Measurements from ENCODE around the gene NBEA.

The NBEA gene

GRCh38 chr13:35481777-35482176 lies 539.7 kb downstream of the NBEA start:
- no peak for DNase-seq
- Histone ChIP-seq H3K27ac (ENCODE audit: low read depth, low read length) (no peak overlapping the region), H2BK5ac (ENCODE audit: low read depth, low read length, poor library complexity) (no peak overlapping the region), H3K9me3 (ENCODE audit: insufficient read depth, low read depth, low read length) (peaks cover 4% of the 10 kb centered on the region), H3K27me3 (ENCODE audit: insufficient read depth, low read length) (peaks cover 17% of the 10 kb centered on the region), H2AK5ac (ENCODE audit: low read length) (no peak overlapping the region), H3K4me2 (ENCODE audit: low read length) (no peak overlapping the region), H3K4ac (ENCODE audit: low read depth, low read length) (no peak overlapping the region), H3K36me3 (ENCODE audit: control insufficient read depth in 1 of 2, insufficient read depth in 2 of 2, low read length in 2 of 2) (no peaks in the 10 kb centered on the region), H3K79me1 (ENCODE audit: low read length) (no peaks in the 10 kb centered on the region), H4K8ac (ENCODE audit: low read depth, low read length) (no peak overlapping the region), H4K91ac (ENCODE audit: low read depth, low read length) (no peak overlapping the region), H3K9ac (ENCODE audit: low read length) (no peak overlapping the region), H4K12ac (ENCODE audit: low read depth, low read length) (no peak overlapping the region), H3K18ac (ENCODE audit: low read length) (no peak overlapping the region), H3K14ac (ENCODE audit: low read length) (no peak overlapping the region), H3K79me2 (ENCODE audit: control insufficient read depth, insufficient read depth, low read length, poor library complexity) (no peaks in the 10 kb centered on the region), H3K4me1 (ENCODE audit: control insufficient read depth in 1 of 2, insufficient read depth in 2 of 2, low read length in 2 of 2) (peaks cover 6 to 7% of the 10 kb centered on the region in 2 experiments), H2AFZ (ENCODE audit: insufficient read depth, low read length, poor library complexity) (no peak overlapping the region), H3K4me3 (ENCODE audit: low read depth, low read length) (no peak overlapping the region), H3K23ac (ENCODE audit: low read length) (no peak overlapping the region), H2BK120ac (ENCODE audit: insufficient read depth, low read length, poor library complexity) (no peak overlapping the region), H2BK12ac (ENCODE audit: low read length) (no peak overlapping the region)
- no CpG with 5 or more reads among the region's 2 CpGs for WGBS (ENCODE audit: extremely low coverage, insufficient coverage, insufficient read length)

- Histone ChIP-seq H3K27me3 (ENCODE audit: insufficient read depth, low read length) (peaks cover 15% of the 10 kb centered on the region), H2BK12ac (ENCODE audit: low read length) (no peak overlapping the region), H4K8ac (ENCODE audit: low read depth, low read length) (no peak overlapping the region), H3K79me1 (ENCODE audit: low read length) (no peaks in the 10 kb centered on the region), H3K4ac (ENCODE audit: low read depth, low read length) (no peak overlapping the region), H3K9me3 (ENCODE audit: insufficient read depth, low read depth, low read length) (peaks cover 4% of the 10 kb centered on the region), H2AK5ac (ENCODE audit: low read length) (no peak overlapping the region), H3K4me3 (ENCODE audit: low read depth, low read length) (no peak overlapping the region), H4K12ac (ENCODE audit: low read depth, low read length) (no peak overlapping the region), H3K36me3 (ENCODE audit: control insufficient read depth in 1 of 2, insufficient read depth in 2 of 2, low read length in 2 of 2) (no peaks in the 10 kb centered on the region), H4K91ac (ENCODE audit: low read depth, low read length) (no peak overlapping the region), H3K79me2 (ENCODE audit: control insufficient read depth, insufficient read depth, low read length, poor library complexity) (no peaks in the 10 kb centered on the region), H3K18ac (ENCODE audit: low read length) (no peak overlapping the region), H3K27ac (ENCODE audit: low read depth, low read length) (no peak overlapping the region), H2BK120ac (ENCODE audit: insufficient read depth, low read length, poor library complexity) (no peak overlapping the region), H2AFZ (ENCODE audit: insufficient read depth, low read length, poor library complexity) (no peak overlapping the region), H3K4me2 (ENCODE audit: low read length) (no peak overlapping the region), H3K23ac (ENCODE audit: low read length) (no peak overlapping the region), H3K4me1 (ENCODE audit: control insufficient read depth in 1 of 2, insufficient read depth in 2 of 2, low read length in 2 of 2) (peaks cover 6 to 7% of the 10 kb centered on the region in 2 experiments), H3K9ac (ENCODE audit: low read length) (no peak overlapping the region), H3K14ac (ENCODE audit: low read length) (no peak overlapping the region), H2BK5ac (ENCODE audit: low read depth, low read length, poor library complexity) (no peak overlapping the region)
- no peak for DNase-seq
- WGBS (ENCODE audit: extremely low coverage, insufficient coverage, insufficient read length) = 100% methylated on average over 1 of the region's 1 CpG
Measured at GRCh38 chr13:35482527-35482926, 540.5 kb downstream of the NBEA start.

DNA sequence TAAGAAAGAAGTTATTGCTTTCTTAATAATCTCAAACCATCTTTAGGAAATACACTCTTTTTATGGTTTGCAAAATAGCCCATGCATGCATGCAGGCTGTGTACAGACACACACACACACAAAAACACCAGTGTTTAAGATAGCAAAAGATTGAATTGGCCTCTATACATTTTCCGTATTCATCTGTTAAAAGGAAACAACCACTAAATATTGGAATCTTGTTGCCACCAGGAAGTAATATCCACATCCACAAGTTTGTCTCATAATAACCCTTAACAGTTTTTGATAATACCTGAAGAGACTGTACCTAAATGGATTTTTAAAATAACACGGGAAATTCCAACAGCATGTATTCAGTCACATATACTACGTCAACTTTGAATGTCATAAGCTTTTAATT lies 541.7 kb downstream of the NBEA start:
- no peak overlapping the region for H2AFZ ChIP-seq (ENCODE audit: insufficient read depth, low read length, poor library complexity)
- H4K12ac ChIP-seq (ENCODE audit: low read depth, low read length) = no peak overlapping the region
- no peak overlapping the region for H3K14ac ChIP-seq (ENCODE audit: low read length)
- no peak overlapping the region for H3K23ac ChIP-seq (ENCODE audit: low read length)
- no peak overlapping the region for H3K4ac ChIP-seq (ENCODE audit: low read depth, low read length)
- no peak overlapping the region for H4K91ac ChIP-seq (ENCODE audit: low read depth, low read length)
- H3K9me3 ChIP-seq (ENCODE audit: insufficient read depth, low read depth, low read length) = peaks cover under 1% of the 10 kb centered on the region
- no peak overlapping the region for H3K27ac ChIP-seq (ENCODE audit: low read depth, low read length)
- peaks cover 5% of the 10 kb centered on the region for H3K27me3 ChIP-seq (ENCODE audit: insufficient read depth, low read length)
- H3K18ac ChIP-seq (ENCODE audit: low read length) = no peak overlapping the region
- H4K8ac ChIP-seq (ENCODE audit: low read depth, low read length) = no peak overlapping the region
- DNase-seq = no peak
- H3K4me1 ChIP-seq (ENCODE audit: control insufficient read depth in 1 of 2, insufficient read depth in 2 of 2, low read length in 2 of 2) = peaks cover 0 to under 1% of the 10 kb centered on the region in 2 experiments
- H3K36me3 ChIP-seq (ENCODE audit: control insufficient read depth in 1 of 2, insufficient read depth in 2 of 2, low read length in 2 of 2) = no peaks in the 10 kb centered on the region
- H3K9ac ChIP-seq (ENCODE audit: low read length) = no peak overlapping the region
- no peak overlapping the region for H2BK120ac ChIP-seq (ENCODE audit: insufficient read depth, low read length, poor library complexity)
- H3K79me2 ChIP-seq (ENCODE audit: control insufficient read depth, insufficient read depth, low read length, poor library complexity) = no peaks in the 10 kb centered on the region
- H3K4me3 ChIP-seq (ENCODE audit: low read depth, low read length) = no peak overlapping the region
- no peak overlapping the region for H2BK12ac ChIP-seq (ENCODE audit: low read length)
- no peak overlapping the region for H2AK5ac ChIP-seq (ENCODE audit: low read length)
- WGBS (ENCODE audit: extremely low coverage, insufficient coverage, insufficient read length) = no CpG with 5 or more reads among the region's 3 CpGs
- no peaks in the 10 kb centered on the region for H3K79me1 ChIP-seq (ENCODE audit: low read length)
- H2BK5ac ChIP-seq (ENCODE audit: low read depth, low read length, poor library complexity) = no peak overlapping the region
- no peak overlapping the region for H3K4me2 ChIP-seq (ENCODE audit: low read length)

DNA sequence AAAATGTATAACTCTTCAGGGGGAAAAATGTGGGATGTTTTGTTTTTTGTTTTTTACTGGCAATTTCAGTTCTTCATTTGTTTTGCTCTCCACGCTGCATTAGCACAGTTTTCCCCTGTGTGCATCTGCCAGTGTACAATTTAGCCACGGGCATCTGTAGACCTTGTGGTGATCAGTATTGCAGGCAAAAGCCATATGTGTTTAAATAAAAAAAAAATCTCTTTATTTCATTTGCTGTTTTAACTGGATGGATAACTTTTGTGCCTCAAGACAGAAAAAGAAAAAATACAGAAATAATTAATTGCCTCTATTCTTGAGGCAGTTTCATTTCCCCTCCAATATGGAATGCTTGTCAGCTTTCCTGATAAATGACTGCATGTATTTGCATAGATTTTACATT lies 542.3 kb downstream of the NBEA start:
- Histone ChIP-seq H4K8ac (ENCODE audit: low read depth, low read length) (no peak overlapping the region), H3K4me2 (ENCODE audit: low read length) (no peak overlapping the region), H3K36me3 (ENCODE audit: control insufficient read depth in 1 of 2, insufficient read depth in 2 of 2, low read length in 2 of 2) (no peaks in the 10 kb centered on the region), H3K4me3 (ENCODE audit: low read depth, low read length) (no peak overlapping the region), H3K9ac (ENCODE audit: low read length) (no peak overlapping the region), H4K91ac (ENCODE audit: low read depth, low read length) (no peak overlapping the region), H3K9me3 (ENCODE audit: insufficient read depth, low read depth, low read length) (no peaks in the 10 kb centered on the region), H3K14ac (ENCODE audit: low read length) (no peak overlapping the region), H2AK5ac (ENCODE audit: low read length) (no peak overlapping the region), H2BK5ac (ENCODE audit: low read depth, low read length, poor library complexity) (no peak overlapping the region), H3K27me3 (ENCODE audit: insufficient read depth, low read length) (no peaks in the 10 kb centered on the region), H3K4me1 (ENCODE audit: control insufficient read depth in 1 of 2, insufficient read depth in 2 of 2, low read length in 2 of 2) (no peaks in the 10 kb centered on the region), H2BK120ac (ENCODE audit: insufficient read depth, low read length, poor library complexity) (no peak overlapping the region), H3K18ac (ENCODE audit: low read length) (no peak overlapping the region), H3K27ac (ENCODE audit: low read depth, low read length) (no peak overlapping the region), H3K79me2 (ENCODE audit: control insufficient read depth, insufficient read depth, low read length, poor library complexity) (no peaks in the 10 kb centered on the region), H3K23ac (ENCODE audit: low read length) (no peak overlapping the region), H4K12ac (ENCODE audit: low read depth, low read length) (no peak overlapping the region), H2BK12ac (ENCODE audit: low read length) (no peak overlapping the region), H3K4ac (ENCODE audit: low read depth, low read length) (no peak overlapping the region), H3K79me1 (ENCODE audit: low read length) (no peaks in the 10 kb centered on the region), H2AFZ (ENCODE audit: insufficient read depth, low read length, poor library complexity) (no peak overlapping the region)
- no CpG with 5 or more reads among the region's 2 CpGs for WGBS (ENCODE audit: extremely low coverage, insufficient coverage, insufficient read length)
- no peak for DNase-seq
